Peyer's patch (tissue), 4 donors: ENCODE measurements around the gene S100A11.

Experiments
- POLR2A ChIP-seq, 2 donors: fragments of 450-650 bp; IDR thresholded peaks; one replicate each; pipeline ENCODE4 v1.5.1; 2017; ENCODE audit warnings: antibody characterized with exemption in 2 of 2, mild to moderate bottlenecking in 2 of 2, moderate library complexity in 2 of 2
- TF ChIP-seq, protein P1 (sequence below), 6 experiments: fragments of 450-650 bp in 4 of 6; fragments of 200-600 bp in 2 of 6; sonication (generic) in 1 of 6; IDR thresholded peaks; one replicate each; pipeline ENCODE4 v1.5.1; 2017 to 2019; ENCODE audit warnings: antibody characterized with exemption in 6 of 6, mild to moderate bottlenecking in 3 of 6, moderate library complexity in 1 of 6

- TF ChIP-seq, protein P1, sequence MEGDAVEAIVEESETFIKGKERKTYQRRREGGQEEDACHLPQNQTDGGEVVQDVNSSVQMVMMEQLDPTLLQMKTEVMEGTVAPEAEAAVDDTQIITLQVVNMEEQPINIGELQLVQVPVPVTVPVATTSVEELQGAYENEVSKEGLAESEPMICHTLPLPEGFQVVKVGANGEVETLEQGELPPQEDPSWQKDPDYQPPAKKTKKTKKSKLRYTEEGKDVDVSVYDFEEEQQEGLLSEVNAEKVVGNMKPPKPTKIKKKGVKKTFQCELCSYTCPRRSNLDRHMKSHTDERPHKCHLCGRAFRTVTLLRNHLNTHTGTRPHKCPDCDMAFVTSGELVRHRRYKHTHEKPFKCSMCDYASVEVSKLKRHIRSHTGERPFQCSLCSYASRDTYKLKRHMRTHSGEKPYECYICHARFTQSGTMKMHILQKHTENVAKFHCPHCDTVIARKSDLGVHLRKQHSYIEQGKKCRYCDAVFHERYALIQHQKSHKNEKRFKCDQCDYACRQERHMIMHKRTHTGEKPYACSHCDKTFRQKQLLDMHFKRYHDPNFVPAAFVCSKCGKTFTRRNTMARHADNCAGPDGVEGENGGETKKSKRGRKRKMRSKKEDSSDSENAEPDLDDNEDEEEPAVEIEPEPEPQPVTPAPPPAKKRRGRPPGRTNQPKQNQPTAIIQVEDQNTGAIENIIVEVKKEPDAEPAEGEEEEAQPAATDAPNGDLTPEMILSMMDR (IDR thresholded peaks at IDR 0.05), result no peak
- TF ChIP-seq POLR2A (IDR thresholded peaks at IDR 0.05), result no peak
Observed at GRCh38 chr1:152049291-152050083, 12.7 kb upstream of the S100A11 start.
